Endometrial microvascular endothelial cells (primary cell): Measurements from ENCODE around the gene ARID5B. TPM values are rescaled to one million over a fixed set of nuclear protein-coding genes. Genes with fewer than 3 reads are reported as not detected.

ENCODE experiments used
- in situ Hi-C: cut with HindIII; loops from 2 replicates; pipeline ENCODE4 v1.10.0; 2017; ENCODE audit warnings: low sequenced_read_pairs, low pct_unique_long_range_greater_than_20kb; ENCODE audit errors: inconsistent ontology term
- total RNA-seq: library from RNA; depleted of rRNA; stranded (reverse); fragments of >200 nt; gene quantifications from one replicate; pipeline ENCODE4 v1.2.3, GENCODE V29; 2015; ENCODE audit errors: inconsistent ontology term

The ARID5B gene
- total RNA-seq, 1 donor from 2014 or later, result 3.4 TPM

DNA sequence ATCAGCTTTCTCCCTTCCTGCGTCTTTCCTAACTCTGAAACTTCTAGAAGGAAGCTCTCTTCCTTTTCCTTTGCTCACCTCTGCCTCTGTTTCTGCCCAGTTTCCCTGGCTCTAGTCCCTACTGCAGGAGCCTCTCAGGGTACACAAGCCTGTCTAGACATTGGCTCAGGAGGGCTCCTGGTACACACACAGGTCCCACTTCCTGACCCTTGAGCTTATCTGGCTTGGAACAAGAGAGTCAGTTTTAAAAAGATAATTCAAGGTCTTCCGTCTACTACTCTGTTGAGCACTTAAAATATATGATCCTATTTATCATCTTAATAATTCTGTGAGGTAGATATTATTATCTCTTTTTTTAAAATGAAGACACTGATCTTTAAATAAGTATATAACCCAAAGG lies 226.5 kb downstream of the ARID5B start:
- in situ Hi-C loops, result no loop called here

- in situ Hi-C loops, result no loop called here
Measured at GRCh38 chr10:62130948-62131347, 229.4 kb downstream of the ARID5B start.

DNA sequence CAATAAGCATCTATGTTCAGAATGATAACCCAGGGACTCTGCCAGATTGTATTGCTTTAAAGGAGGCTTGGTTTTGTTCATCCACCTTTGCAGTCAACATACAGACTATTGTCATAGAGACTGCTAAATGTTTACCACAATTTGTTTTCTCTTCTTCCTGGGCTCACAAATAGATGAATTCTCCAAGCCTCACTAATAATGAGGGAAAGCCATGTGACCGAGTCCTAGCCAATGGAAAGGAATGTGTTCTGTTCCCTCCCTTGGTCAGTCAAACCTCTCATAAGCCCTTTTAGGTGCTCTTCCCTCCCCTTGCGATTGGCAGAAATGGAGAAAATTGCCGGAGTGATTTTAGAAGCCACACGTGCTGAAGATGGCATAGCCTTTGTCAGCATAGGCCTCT lies 230.2 kb downstream of the ARID5B start:
- in situ Hi-C loops, result no loop called here

- in situ Hi-C loops, result no loop called here
Measured at GRCh38 chr10:62133618-62134017, 232.1 kb downstream of the ARID5B start.

- in situ Hi-C loops, result no loop called here
Measured at GRCh38 chr10:62136931-62137330, 235.4 kb downstream of the ARID5B start.

Other genes starting within 250 kb of the ARID5B start
- gene CABCOCO1, start 238.8 kb upstream of the ARID5B start, total RNA-seq, result 0.28 TPM